ENCODE data around the gene RAI1.
A peak's percentile ranks its signal among the peaks of the same experiment; 100 is the strongest.
"Not testable (repeated sequence)": the region's sequence is repeated elsewhere in the genome, so short reads cannot be mapped to it uniquely, and the experiment has no call there.

Gene RAI1

DNA sequence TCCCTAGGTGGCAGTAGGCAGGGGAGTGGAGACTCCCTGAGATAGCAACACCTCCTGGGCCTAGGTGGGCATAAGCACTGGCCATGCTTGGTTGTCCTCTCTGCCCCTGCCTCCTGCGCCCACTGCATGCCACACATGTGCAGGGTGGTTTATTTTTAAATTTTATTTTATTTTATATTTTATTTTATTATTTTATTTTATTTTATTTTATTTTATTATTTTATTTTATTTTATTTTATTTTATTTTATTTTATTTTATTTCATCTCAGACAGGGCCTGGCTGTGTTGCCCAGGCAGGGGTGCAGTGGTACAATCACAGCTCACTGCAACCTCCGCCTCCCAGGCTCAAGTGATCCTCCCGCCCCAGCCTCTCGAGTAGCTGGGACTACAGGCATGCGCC, 126.9 kb downstream of the RAI1 start:
- DNase-seq = not testable (repeated sequence)

DNA sequence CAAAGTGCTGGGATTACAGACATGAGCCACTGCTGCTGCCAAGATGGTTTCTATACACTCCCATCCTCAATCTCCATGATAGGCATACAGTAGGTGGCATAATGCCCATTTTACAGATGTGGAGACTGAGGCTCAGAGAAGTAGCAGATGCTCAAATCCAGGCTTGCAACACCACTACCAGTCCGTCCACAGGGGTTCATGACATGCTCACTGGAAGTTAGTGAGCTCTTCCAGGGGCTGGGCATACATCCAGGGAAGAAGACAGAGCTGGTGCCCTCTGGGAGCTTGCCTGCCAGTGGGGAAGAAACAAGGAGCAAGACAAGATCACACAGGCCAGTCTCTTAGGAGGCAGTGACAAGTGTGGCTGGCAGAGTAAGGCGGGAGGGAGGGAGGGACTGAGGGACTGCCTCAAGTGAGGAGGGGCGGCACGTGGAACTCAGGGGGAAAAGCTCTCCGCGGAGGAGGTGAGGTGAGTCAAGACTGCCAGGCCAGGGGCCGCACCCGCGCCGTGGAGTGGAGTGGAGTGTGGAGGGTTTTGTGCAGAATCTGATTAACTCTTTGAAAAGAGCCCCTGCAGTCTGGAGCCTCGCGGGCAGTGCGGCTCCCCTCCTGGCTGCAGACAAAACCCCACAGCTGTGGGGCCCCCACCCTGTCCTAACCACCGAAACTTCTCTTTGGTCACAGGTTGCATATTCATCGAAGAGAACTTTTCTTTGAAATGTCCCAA, 127.6 kb downstream of the RAI1 start:
- no peak for DNase-seq

DNA sequence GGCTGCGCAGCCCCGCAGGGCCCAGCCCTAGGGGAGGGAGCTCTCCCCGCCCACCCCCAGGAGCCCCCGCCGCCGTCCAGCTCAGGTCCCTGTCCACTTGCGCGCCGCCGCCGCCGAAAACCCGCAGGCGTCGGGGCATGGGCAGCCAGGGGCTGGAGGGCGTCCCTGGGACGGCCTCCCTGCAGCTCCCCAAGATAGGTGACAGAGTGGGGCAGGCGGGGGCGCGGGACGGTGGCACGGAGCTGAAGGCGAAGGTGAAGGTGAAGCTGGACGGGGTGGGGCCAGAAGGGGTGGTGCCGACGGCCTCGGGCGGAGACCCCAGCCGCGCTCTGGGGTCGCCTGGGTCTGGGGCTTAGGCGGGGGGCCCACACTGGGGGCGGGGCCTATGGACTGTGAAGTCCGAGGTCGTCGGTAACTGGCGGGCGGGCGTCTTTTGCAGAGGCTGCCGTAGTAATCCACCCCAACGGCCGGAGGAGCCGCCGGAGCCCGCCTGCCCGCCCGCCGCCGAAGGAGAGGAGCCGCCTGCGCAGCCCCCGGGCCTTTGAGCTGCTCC, 128.3 kb downstream of the RAI1 start:
- no peak for DNase-seq

DNA sequence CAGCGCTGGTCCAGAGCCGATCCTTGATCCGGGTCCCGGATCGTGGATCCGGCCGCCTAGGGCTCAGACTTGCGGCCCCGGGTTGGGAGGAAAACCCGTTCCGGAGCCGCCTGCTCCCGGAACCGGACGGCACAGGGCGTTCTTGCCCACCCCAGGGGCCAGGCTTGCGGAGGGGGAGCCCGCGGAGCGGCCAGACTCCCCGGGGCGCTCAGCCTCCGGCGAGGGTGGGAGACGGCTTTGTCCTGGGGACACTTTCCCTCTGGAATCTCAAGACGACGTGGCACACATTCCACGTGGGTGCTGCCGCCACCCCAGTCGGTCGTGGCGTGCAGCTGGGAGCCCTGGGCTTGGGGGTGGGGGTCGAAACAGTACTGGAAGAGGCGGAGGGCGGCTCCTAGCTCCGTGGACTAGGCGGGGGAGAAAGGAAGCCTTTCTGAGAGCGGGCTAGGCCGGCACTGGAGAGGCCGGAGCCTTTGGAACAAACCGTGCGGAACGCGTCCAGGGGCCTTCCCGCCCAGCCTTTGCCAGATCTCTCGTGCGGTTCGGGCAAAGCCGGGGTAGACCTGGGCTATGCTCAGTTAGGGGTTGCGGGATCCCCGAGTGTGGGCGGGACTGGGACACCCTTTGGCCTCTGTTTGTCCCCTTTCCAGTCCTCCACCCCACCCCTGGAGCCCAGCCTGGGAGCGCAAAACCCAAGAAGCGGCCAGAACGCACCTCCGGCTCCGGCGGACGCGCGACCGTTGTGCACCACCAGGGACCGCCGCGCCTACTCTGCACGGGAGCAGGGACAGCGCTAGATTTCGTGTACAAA, 129.0 kb downstream of the RAI1 start:
- no peak for DNase-seq

DNA sequence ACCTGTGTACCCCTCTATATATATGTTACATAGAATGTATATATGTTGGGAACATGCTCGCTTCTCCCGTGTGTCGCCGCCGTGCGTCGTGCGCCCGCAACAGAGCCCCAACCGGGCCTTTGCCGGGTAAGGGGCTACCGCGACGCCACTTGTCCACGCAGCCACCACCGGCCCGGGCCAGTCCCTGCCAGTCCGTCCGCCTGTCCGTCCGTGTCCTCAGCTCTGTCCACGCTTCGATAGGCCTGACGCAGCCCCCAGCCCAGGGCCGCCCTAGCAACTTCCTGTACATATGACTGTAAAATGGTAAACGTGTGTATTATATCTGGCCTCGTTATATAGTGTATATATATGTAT, 129.6 kb downstream of the RAI1 start:
- no peak for DNase-seq

DNA sequence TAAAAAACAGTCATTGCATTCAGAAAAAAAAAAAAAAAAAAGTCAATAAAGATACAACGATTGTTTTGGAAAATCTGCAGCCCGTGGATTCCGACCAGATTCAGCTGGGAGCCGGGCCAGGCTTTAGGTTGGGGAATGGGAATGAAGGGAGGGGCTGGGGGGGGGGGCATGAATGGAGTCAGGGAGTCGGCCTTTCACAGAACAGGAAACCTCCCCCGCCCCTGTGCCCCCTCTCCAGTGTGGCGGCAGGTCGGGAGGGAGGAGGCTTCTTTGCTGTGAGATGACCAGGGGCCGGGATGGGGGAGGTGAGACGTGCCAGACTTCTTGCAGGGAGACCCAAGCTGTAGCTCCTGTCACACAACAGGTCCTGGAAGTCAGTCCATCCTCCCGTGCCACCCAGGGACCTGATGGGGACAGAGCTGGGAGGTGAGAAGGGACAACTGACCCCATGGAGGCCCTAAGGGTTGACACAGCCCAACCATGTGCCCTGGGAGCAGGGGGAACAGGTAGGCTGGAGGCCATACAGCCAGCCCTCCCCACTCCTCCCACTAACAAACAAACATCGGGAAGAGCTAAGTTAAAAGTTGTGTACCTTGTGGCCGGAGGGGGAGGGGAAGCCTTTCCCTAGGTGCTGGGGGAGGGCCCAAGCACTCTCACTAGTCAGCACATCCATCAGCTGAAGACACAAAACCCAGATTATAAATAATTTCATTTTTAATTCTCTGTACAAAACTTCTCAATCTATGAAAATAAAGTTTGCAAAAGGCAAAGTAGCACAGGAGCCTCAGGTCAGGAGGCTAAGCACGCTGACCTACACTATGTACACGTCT, 130.3 kb downstream of the RAI1 start:
- DNase-seq = no peak

DNA sequence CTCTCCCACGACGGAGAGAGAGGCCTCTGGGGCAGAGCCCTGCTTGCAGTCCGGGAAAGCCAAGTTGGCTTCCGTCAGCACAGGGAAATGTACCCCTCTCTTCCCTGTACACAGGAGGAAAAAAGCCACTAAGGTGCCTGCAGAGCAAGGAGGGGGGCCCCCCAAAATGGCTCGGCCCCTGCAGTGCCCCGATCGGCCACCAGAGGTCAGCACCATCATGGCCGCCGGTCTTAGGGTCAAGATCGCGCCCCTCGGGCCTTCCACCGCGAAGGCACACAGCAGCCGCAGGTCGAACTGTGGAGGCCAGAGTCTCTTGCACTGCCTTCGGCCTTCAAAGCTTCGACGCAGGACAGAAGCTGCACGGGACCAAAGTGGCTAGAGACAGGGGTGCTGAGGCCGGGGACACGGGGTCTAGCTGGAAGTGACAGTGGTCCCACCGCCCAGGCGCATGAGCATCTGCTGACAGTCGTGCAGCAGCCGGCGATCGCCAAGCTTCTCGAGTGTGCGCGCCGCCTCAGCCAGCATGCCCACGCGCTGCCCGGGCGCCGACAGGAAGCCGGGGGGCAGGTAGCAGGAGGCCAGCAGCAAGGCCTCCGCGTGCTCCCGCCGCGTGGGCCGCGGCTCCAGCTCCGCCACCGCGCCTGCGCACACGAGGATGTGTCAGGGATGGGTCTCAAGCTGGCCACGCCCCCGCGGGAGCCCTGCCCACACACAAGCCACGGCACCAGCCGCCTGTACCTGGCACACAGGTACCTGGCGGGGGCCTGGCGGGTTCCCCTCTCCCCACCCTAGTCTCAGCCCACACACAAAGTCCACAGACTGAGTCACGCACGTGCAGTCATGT, 131.2 kb downstream of the RAI1 start:
- DNase-seq = peak; percentile 64

DNA sequence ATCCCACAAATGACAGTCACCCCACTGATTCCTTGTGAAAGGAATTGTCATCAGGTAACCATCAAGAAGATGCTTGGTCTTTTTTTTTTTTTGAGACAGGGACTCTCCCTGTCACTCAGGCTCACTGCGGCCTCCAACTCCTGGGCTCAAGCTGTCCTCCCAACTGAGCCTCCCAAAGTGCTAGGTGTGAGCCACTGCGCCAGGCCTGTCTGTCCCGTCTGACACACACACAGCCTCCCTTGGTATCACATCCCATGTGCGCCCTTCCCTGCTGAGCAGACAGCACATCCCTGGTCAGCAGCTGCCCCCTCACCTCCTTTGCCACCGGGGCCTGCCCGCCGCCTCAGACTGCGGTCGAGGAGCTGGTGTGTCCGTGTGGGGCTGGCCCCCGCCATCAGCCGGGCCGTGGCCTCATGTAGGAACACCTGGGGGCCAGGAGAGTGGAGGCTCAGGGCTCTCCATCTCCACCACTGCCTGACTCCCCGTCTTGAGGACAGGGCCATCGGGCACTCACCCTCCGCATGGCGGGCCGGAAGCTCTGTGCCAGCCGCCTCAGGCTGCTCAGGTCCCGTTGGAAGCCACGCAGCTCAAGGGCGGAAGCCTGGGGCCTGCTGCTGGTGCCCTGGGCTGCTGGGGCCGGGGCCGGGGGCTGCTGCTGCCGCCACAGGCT, 131.9 kb downstream of the RAI1 start:
- no peak for DNase-seq

DNA sequence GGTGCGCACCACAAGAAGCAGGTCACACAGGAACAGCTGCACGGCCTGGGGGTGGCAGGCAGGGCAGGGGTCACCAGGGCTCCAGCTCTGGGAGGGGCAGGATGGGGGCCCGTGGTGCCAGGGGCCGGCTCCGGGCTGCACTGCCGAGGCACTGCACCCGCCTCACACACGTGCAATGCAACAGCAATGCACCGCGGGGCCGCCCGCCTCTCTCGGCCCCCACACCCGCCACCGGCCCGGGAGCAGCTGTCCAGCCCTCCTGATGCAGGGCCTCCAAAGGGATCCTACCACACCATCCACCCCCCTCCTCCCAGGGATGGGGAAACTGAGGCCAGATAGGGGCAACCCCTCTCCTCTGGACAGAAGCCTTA, 132.5 kb downstream of the RAI1 start:
- no peak for DNase-seq

DNA sequence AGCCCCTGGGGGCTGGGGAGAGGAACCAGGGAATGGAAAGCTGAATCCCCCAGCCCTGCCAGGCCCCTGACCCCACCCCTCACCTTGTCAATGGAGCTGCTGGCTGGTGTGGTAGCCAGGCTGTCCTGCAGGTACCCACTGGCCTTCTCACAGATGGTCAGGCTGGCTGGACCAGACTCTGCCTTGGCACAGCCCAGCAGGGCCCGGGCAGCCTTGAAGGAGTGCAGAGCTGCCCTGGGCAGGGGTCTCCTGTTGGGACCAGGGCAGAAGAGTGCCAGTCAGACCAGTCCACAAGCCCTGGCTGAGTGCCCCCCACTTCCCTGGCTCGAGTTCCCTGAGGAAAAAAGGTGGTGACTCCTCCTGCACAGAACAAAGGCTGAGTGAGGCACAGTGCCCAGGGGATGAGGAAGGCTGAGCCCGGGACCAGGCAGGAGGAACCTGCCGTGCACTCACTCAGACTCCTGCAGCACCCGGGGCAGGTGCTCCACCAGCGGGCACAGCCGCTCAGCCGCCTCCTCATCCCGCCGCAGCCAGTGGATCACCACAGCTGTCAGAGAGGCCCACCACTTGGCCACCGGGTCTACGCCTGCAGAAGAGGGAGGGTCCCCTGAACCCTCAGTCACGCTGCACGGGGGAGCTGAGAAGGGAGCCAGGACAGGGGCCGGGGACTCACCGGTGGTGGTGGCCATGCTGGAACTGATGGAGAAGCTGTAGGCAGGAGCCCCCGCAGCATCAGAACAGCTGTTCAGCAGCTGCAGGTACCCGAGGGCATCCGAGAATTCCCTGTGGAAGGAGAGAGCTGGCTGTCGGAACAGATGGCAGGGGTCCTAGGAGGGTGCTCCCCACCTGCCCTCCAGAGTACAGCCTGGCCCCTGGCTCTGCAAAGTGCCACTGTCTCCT, 133.2 kb downstream of the RAI1 start:
- DNase-seq = no peak

DNA sequence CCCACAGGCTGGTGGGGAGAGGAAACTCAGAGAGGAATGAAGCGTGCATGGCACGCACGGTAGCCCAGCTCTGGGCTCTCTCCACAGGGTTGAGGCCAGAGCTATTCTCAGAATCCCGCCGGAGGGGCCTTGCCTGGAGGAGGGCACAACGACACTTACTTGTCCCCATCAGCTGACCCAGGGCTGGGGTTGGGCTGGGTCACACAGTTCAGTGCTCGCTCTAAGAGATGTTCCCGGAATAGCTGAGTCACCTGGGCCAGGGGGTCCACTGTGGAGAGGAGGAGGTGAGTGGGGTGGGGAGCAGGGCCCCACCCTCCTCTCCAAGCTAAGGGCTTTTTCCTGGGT, 133.8 kb downstream of the RAI1 start:
- DNase-seq = no peak

DNA sequence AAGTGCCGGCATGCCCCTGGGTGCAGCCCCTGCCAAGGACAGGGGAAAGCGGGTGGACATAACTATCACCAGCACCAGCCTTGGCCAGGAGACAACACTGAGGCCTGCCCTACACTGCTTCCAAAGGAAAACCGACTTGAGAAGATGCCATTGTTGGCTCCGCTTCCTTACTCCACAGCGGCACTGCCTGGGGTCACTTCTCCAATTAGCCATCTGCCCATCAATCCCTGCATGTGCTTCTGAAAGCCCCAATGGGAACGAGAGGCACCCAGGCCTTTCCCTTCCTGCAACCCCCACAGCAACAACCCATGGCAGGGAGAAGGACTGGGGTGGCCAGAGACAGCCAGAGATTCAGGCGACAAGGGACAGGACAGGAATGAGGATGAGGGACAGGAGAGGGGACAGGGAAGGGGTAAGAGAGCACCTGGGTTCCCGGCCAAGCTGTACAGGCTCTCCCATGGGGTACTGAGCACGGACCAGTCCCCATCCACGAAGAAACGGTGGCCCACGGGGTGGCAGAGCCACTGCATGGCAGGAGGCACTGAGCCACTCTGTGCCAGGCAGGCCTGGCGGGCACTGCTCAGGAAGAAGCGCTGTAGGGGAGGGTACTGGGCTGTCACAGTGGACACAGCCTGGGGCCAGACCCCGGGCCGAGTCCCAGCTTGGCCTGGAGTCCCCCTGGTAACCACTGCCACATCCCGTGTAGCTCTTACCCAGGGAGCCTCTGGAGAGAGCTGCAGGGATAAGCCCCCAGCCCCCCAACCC, 134.4 kb downstream of the RAI1 start:
- no peak for DNase-seq

DNA sequence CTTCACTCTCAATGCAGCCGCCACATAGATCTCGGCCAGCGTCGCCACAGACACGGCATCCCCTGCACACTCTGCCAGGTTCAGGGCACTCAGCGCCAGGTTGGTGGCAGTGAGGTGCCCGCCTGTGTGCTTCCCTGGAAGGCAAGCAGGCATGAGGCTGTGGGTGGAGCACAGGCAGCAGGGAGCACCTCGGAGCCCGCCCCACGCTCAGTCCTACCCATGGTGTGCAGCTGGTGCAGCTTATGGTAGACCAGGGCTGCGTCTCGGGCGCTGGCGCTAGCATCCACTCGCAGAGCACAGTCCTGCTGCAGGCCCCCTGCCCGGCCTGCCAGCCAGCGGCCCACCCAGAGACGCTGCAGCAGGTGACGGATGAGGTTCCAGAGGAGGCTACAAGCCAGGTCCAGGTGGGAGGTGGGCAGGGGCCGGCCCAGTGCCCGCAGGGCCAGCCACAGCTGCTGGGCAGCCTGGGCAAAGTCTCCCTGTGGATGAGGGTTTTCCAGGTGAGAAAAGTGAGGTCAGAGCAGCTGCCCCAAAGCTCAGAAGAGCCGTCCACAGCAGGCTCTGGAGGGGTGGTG, 135.1 kb downstream of the RAI1 start:
- no peak for DNase-seq

DNA sequence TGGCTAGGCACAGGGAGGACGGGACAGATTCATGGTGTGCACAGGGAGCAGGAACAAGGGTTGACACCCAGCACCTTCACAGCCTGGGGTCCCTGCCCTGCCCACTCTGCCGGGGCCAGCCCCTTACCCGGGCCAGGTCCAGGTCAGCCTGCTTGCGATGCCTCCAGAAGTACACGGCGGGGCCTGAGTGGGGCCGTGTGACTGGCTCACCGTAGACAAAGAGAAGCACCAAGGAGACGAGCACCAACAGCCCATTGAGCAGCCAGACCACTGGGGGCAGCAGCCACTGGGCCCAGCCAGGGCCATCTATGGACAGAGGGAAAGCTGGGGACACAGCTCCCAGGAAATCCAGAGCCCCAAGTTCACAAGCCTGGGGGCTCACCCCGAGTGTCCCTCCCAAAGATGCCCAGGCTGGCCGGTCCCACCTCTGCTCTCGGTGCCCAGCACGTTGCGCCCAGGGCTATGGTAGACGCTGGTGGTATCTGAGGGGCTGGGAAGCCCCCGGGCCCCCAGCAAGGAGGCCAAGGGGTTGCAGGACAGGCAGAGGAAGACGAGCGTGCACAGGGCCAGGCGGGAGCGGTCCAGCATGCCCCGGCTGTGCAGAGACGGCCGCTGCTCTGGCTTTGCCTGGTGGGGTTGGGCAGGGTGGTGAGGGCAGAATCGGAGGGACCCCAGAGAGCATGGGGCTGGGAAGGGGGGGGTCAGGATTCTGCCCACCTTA, 135.7 kb downstream of the RAI1 start:
- no peak for DNase-seq

DNA sequence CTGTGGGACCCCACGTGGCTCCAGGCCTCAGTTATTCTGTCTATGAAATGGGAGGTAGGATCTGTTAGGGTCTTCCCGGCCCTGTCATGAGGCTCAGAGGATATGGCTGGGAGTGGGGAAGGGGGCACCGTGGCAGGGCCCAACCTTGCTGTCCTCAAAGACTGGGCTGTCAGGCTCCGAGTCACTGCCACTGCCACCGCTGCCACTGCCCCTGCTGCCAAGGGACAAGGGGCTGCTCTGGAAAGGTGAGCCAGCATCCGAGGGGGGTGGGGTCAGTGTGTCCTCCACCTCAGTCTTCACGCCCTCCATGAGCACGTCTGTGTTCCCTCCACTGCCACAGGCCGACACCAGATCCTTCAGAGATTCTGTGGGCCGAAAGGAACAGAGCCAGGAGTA, 136.3 kb downstream of the RAI1 start:
- no peak for DNase-seq

DNA sequence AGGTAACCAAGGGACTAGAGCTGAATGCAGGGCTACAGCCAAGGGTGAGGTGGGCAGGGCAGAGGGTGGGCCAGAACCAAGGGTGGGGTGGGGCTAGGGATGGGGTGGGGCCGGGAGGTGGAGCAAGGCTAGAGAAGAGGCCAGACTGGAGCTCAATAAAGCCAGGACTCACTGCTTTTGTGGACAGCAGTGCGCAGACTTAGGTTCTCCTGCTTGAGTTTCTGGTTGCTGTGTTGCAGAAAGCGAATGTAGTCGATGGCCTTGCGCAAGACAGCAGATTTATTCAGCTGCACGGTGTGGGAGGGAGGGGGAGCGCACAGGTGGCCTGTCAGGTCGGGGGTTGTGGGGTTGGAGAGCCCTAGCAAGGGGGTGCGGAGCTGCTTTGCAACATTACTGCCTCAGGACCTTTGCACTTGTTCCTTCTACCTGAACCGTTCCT, 136.8 kb downstream of the RAI1 start:
- DNase-seq = no peak

DNA sequence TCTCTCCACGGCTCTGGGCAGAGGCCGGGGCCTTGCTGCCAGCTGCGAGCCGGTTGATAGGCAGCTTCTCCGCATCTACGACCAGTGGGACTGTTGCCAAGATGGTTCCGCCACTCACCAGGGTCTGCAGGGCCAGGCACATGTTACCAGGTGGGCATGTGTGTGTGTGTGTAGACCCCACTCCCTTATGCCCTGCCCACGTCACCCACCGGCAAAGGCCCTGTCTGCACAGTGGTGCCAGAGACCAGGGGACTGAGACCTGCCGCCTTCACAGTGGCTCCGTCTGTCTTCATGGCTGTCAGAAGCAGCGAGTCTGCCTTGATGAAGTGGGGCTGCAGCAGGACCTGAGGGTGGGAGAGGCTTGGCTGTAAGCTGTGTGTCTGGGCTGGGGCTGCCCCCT, 137.9 kb downstream of the RAI1 start:
- no peak for DNase-seq

DNA sequence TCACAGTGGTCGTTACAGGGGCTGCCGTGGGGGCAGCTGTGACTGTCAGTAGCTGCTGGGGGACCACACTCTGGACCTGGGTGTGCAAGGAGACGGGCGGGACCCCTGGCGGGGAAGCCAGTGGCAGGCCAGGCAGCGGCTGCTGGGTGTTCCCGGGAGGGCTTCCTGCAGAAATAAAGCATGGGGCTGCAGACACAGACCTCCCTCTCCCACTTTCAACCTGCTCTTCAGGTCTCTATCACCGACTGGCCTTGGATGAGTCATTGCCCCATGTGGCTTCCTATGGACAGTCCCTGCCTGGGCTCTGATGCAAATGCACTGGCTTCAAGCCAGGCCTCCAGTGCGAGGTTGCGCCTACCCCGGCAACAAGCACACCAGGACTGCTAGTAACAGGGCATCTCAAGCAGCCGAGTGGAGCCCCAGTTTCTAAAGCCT, 138.3 kb downstream of the RAI1 start:
- peak; percentile 61 for DNase-seq

DNA sequence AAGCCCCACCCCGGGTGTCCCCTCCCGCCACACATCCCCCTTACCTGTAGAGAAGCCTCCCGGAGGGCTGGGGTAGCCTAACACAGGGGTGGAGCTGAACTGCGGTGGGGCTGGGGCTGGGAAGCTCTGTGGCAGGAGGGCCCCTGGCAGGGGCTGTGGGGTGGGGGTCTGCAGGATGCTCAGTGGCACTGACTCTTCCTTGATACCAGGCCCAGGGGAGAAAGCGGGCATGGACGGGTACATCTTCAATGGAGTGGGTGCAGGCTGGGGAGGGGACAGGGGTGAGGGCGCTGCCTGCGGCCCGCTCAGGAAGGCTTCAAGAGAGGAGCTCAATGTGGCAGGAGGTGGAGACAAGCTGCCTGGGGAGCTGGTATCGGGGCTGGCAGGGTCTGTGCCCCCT, 138.8 kb downstream of the RAI1 start:
- DNase-seq = no peak

Data from stimulated activated CD4-positive, alpha-beta T cell treated with anti-CD3 and anti-CD28 coated beads, Interleukin-12 subunit alpha, Interleukin-12 subunit beta, amount 100 ng/mL, for 4 hours (primary cell).